Dermis microvascular lymphatic vessel endothelial cell (primary cell): ENCODE measurements around the gene RNF220. TPM values are rescaled to one million over a fixed set of nuclear protein-coding genes. Genes with fewer than 3 reads are reported as not detected.

Experiments
- DNase-seq, 2 donors: peaks; one replicate each; pipeline versions ENCODE4 v3.0.0 to v3.0.0-alpha.2; 2010; ENCODE audit warnings: low read depth in 2 of 2
- total RNA-seq: library from RNA; depleted of rRNA; stranded (reverse); fragments of >200 nt; gene quantifications from 2 replicates; pipeline ENCODE4 v1.2.1, GENCODE V29; 2014

RNF220 gene
- total RNA-seq, 1 donor from 2014 or later, result 45.6 TPM

DNA sequence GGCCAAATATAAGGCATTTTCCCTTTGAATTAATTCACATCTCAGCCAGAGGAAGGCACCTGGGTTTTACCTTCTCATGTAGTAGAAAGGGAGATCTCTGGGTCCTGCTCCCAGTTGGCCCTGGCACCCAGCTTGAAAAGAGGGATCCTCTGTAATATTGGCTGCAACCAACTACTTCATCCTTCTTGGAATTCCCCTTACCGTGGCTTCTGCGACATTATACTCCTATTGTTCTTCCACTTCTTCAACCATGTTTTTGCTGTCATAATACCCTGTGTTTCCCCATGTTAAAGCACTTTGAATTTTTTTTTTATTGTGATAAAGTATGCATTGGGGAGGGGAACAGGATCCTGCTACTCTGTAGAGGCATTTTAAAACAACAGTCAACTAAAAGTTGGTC, 26.8 kb downstream of the RNF220 start:
- no peak for DNase-seq

DNA sequence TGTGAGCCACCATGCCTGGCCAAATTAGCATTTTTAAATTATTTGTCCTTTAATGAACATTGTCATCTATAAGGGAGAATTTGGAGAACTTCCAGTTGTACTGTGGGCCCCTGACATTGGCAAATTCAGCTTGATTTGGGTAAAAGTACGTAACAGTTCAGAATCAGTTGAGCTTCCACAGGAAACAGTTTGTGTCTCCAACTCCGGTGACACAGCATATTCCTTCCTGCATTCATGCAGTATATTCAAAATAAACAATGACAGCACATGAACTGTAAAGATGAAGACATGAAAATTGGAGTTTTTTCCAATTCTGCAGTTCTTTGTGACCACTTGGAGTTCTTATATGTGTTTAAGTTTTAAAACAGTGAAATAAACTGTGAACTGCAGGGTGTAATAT, 28.2 kb downstream of the RNF220 start:
- peak; percentile 81 to 92 for DNase-seq

DNA sequence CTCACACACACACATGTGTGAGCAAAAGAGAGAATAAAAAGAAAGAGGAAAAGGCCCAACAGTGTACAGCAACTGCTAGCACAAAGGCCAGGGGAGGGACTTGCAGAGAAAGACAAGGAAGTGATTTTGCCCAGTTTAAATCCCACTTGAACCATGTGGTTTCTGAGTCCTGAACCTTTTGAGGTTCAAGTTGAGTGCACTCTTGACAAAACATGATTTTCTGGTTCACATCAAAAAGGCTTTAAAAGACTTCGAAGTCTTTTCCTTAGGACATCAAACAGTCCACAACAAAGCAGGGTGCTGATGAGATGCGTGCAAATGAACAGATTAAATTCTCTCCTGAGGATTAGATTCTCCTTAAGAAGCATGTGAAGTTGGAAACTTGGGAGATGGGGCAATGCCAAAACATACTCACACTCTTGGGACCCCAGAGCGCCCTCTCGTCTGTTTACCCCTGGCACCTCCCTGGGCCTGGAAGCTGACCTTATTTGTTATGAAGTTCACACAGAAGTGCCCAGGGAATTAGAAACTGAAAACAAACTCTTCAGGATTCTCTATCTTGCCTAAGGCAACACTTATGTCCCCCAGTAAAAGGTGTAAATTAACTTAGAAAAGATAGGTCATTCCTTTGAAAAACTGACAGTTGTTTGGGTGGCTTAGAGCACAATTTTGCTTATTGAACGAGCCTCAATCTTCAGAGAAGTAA, 31.5 kb downstream of the RNF220 start:
- no peak for DNase-seq

DNA sequence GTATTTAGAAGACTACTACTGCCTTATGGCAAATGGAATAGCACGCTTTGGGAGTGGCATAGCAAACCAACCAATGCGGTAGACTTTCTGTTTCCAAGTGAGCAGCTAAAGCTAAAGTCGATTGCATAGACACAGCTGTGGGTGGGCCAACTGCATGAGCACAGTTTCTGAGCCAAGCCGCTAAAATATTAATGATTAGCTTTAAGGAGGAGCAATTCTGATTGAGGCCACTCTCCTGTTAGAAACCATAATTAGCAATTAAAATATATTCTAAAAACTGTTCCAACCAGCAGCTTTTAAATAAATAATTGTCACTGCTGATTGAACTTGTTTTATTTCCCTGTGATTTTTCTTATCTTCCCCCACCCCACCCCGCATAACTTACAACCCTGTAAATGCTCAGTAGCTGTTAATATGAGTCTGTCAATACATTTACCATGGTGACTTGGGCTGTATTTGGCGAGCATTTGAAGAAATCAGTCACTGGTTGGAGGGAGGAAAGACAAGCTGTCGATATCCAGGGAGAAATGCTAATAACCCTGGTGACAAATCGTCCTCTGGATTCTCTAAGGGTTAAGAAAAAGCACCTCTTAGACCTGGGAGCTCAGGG, 32.2 kb downstream of the RNF220 start:
- no peak for DNase-seq

DNA sequence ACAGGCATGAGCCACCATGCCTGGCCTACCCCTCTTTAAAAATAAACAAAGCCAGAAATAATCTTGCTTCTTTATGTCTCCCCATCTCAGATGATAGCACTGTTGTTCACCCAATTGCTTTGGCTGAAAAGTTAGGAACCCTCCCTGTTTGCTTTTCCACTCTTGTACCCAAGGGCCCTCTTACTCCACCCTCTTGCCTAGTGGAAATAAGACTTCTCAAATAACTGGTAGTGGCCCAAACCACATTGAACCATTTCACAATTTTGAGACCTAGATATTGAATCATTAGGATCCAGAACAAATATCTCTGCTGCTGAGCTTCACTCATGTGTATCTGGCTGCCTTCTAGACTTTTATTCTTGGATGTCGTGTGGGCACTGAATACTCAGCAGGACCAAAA, 37.7 kb downstream of the RNF220 start:
- DNase-seq, result no peak

DNA sequence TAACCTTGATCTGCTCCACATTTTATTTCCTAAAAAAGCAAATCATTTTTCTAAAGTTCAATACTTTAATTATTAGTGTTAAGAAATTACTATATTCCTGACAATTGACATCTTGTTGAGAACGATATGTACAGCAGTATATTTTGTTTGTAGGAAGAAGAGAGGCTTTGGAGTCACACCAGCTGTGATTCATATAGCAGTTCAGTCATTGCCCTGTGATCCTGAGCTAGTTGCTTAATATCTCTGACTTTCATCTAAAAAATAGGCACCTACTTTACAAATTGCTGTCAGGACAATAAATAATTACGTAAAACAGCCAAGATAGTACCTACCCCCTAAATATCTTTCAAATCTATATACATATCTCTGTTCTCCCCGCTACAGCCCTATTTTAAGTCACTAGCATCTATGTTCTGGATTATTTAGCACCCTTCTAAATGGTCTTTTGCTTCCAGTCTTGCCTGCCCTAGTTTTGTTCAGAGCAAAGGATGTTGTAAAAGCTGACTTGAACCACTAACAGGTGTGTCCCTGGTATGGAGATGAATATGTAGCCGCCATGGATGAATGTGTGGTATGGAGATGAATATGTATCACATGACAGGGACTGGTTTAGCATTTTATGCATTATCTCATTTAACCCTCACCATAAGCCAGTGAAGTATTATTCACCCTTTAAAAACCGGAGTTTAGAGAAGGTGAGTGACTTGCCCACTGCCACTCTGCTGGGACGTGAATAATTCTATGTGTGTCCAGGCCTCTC, 42.2 kb downstream of the RNF220 start:
- DNase-seq, result no peak

DNA sequence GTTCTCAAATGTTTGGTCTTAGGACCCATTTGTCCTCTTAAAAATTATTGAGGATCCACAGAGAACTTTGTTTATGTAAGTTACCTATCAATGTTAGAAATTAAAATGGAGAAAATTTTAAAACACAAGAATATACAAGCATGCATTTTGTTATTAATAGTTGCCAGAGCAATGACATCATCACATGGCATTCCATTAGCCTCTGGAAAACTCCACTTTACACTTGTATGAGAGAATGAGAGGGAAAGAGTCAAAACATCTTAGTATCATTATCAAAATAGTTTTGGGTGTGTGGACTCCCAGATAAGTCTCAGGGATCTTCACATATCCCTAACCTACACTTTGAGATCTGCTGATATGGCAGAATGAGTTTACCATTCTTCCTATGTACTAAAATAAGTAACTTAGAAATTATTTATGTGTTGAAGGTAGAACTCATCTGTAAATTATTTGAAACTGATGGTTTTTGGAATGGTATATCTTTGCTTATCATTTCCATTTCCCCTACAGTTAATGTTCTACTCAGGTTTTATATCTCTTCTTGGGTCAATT, 48.8 kb downstream of the RNF220 start:
- no peak for DNase-seq

DNA sequence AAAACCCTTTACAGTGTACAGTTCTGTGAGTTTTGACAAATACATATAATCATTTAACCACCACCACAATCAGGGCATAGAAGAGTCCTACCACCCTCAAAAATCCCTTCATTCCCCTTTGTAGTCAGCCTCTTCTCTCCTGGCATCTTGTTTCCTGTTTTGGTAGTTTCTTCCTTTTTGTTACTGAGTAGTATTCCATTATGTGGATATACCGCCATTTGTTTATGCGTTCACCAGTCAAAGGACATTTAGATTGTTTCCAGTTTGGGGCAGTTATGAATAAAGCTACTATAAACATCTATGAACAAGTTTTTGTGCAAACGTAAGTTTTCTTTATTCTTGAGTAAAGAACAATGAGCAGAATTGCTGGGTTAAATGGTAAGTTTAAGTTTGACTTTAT, 49.6 kb downstream of the RNF220 start:
- no peak for DNase-seq

DNA sequence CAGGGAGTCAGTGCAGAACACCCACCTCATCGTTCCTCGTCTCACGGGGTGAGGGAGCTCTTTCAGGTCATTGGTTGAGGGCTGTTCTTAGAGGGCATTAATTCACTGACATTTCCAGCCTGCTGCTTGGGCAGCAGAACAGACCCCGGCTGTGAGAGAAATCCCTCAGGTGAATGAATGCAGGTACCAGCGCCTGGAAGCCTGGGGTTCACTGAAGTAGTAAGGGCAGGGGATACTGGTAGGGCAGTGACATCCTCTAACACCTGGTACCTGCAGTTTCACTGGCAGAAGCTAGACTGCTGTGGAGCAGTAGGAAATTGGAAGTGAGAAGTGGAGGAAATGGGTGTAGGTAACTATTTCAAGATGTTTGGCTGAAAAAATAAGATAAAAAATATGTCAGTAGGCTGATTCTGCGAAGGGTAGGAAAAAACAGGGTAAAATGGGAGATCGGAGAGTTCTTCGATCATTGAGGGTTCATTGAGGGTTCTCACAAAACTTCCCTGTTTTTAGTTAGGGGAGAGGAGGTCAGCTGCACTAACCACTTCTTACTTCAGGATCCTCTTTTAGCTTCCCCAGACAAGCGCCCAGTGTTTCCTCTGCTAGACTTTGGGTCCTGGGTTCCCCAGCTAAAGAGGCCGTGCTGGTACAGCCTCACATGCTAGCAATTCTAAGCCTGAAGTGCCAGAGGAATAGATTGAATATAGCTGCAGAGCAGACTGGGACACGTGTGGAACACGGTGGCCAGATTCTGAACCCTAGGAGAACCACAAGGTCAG, 55.2 kb downstream of the RNF220 start:
- DNase-seq, result no peak

DNA sequence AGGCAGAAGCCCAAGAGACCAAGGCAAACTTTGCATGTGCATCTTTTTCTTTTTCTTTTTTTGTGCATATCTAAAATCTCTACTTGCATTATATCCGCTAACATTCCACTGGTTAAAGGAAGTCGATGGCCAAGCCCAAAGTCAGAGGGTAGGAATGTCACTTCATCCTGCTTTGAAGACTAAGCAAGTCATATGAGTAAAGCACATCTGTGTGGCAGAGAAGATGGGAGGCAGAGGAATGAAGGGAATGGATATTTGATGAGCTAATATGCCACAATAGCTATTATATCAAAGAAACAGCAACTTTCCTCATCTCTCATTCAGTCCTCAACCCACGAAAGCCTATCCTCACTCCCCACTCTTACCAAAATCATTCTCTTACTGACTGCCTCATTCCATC, 59.3 kb downstream of the RNF220 start:
- no peak for DNase-seq

DNA sequence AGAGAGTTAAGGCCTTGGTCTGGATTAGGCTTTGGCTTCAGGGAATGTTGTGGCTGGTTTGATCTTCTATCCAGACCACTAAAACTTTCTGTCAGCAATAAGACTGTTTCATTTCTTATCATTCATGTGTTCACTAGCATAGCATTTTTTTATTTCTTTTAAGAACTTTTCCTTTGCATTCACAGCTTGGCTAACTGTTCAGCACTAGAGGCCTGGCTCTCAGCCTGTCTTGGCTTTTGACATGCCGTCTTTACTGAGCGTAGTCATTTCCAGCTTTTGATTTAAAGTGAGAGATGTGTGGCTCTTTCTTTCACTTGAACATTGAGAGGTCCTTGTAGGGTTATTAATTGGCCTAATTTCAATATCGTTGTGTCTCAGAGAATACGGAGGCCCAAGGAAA, 62.5 kb downstream of the RNF220 start:
- DNase-seq, result no peak

DNA sequence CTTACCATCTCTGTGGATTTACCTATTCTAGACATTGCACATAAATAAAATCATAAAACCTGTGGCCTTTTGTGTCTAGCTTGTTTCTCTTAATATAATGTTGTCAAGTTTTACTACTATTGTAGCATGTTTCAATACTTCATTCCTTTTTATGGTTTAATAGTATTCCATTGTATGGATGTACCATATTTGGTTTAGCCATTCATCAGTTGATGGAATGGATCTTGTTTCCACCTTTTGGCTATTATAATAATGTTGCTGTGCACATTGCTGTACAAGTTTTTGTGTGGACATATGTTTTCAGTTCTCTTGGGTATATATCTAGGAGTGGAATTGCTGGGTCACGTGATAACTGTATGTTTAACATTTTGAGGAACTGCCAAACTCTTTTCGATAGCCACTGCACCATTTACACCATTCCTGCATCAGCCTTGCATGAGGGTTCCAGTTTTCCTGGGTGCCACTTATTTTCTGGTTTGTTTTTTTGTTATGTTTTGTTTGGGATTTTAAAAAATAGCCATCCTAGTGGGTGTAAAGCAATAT, 66.9 kb downstream of the RNF220 start:
- no peak for DNase-seq

DNA sequence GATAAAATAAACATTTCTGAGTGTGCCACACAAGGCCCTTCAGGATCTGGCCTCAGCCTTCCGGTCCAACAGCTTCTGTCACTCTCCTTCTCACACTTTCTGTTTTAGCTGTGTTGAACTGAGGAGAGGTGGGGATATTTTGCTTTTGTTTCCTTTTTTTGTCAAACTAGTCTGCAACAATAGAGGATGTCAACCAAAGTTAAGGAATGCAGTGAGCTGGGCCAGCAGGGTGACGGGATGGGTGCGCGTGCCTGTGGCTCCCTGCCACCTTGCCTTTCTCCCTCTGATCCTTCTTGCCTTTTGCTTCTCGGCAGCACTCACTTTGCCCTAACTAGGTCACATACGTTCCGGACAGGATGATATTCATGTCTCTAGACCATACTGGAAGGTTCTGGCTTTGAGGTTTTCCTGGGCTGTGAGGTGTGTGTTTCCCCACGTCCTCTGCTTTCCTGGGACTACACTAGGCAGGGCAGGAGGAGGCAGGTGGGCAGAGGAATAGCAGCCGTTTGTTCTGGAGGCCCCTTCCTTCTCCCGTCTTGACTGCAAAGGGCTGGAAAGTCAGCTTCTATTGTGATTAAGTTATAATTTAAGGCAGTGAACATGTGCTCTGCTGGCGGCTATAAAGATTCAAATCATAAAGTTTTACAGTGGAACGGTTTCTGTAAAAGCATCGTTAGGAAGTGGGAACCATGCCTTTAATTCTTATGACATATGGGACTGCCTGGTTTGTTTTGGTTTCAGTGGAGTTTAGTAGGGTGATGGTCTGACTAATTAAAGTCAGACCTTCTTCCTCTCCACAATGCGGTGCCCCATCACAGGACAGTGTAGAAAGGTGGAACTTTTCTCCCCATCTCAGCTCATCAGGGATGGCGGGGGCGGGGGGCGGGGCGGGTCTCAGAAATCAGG, 67.8 kb downstream of the RNF220 start:
- no peak for DNase-seq

DNA sequence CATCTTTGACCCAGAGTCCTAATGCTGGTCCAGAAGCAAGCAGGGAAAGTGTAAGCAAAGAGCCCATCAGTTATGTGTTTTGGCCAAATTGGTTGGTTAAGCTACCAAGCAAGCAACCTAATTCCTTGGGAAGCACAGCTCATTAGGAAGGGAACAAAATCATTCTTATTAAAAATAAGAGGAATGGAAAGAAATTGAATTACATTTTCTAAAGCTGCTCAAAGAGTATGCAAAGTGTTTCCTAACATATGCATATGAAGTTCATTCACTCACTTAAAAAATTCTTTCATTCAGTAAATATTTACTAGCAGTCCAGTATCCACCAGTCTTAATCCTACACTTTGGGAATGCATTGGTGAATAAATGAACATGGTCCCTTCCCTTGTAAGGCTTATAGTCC, 71.8 kb downstream of the RNF220 start:
- no peak for DNase-seq

DNA sequence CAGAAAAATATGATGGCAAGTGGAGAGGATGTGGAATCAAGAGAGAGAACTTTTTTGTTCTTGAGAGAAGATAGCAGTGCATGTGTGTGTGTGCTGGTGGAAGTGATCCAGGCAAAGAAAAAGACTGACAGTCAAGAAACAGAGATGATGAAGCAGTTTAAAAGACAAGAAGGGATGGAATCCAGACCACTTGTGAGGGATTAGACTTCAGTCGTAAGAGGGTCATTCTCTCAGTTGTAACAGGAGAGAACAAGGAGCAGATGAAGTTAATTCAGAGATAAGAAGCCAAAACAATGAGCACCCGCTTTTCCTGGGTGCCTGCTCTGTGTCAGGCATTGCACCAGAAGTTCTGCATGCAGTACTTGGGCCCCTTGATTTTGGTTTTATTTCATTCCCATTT, 76.6 kb downstream of the RNF220 start:
- DNase-seq, result no peak

DNA sequence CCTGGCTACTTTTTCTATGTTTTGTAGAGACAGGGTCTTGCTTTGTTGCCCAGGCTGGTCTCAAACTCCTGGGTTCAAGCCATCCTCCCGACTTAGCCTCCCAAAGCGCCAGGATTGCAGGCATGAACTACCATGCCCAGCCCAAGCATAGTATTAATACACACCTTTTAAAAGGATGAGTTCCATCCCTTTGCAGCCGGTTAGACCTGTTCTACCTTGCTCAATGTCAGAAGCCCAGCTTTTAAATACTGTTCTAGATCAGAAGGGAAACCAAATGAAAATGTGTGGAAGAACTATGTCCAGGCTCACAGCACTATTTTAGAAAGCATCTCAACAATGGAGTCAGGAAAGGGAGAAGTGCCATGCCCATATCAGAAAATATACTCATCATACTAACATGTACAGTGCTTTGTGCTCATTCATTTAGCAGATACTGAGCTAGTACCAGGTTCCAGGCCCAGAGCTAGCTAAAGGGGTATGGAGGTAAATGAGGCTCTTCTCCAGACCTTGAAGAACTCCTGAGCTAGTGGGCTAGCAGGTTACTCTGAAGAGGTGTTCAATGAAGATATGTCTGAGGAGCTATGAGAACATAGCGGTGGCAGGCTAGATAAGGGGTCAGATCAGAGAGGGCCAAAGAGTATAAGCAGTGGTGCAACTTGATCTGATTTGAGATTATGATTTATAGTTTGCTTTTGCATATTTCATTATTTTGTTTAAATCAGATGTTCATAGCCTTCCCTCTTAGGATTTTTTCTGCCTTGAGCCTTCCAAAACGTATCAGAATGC, 78.2 kb downstream of the RNF220 start:
- no peak for DNase-seq

DNA sequence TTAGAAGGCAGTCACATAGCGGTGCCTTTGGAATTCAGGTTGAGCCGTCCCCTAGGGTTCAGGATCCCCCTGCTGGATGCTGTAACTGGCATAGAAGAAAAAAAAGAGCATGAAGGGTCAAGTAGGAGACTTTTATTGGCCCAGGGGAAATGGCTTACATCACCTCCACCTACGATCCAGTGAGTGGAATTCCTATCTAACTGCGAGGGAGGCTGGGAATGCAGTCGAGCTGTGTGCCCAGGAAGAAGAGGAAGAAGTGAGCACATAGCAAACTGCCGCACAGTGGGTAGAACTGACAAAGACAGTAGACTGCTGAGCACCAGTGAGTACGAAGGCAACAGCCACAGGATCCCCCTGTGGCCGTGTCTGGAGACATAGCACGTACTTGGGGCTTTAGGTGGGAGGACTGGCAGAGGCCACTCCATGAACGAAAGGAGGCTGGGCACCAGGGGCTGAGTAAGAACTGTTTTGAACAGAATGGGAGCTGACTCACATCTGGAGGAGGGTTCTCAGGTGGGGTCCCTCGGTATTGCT, 79.2 kb downstream of the RNF220 start:
- DNase-seq, result peak; percentile 15 to 49

DNA sequence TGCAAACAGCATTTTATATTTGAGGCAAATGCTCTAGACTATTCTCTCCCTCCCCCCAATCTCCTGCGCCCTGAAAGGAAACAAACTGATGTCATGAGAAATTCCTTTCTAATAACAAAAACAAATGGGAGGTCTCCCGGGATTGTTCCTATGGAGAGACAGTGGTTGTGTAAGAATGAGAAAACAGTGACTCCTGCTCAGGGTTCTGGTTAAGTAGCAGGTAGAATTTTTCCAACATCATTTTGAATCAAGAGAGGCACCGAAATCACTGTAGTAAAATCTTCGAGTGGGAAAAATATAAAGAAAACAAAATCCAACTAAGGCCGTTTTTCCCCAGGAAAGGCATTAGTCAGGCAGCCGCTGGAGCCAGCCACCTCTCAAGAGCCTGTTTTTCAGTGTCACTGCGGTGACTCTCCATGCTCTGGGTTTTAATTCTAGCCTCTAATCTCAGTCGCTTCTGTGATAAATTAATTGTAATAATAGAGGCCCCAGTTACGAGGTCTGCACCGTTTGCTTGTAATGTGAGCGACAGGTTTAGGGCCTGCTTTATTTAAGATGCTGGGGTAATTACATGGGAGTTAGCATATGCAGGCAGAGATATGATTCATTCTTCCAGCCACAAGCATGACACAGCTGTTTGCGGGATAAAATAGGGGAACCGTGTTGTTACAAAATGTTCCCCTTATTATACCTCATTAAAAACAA, 80.3 kb downstream of the RNF220 start:
- DNase-seq, result peak; percentile 30 to 87
